GM12874 (cell line): ENCODE measurements around the gene CACNA1A.

Source experiments
- CTCF ChIP-seq: IDR thresholded peaks from 2 replicates; pipeline ENCODE4 v1.5.1; 2011; ENCODE audit warnings: low read depth, mild to moderate bottlenecking, control low read depth, low read length, moderate library complexity; ENCODE audit not compliant: insufficient read depth

The CACNA1A gene

GRCh38 chr19:13437919-13438618, 68.2 kb downstream of the CACNA1A start:
- TF ChIP-seq CTCF: no peak

GRCh38 chr19:13436352-13436751, 69.9 kb downstream of the CACNA1A start:
- no peak for TF ChIP-seq CTCF

GRCh38 chr19:13430790-13431582, 75.3 kb downstream of the CACNA1A start:
- TF ChIP-seq CTCF: peak; percentile 85

- no peak for TF ChIP-seq CTCF
Observed at GRCh38 chr19:13429563-13429962, 76.7 kb downstream of the CACNA1A start.

GRCh38 chr19:13428352-13428751, 77.9 kb downstream of the CACNA1A start:
- TF ChIP-seq CTCF: peak; percentile 62

- TF ChIP-seq CTCF: no peak
Observed at GRCh38 chr19:13427273-13428051, 78.8 kb downstream of the CACNA1A start.

- TF ChIP-seq CTCF: no peak
Observed at GRCh38 chr19:13425151-13425550, 81.1 kb downstream of the CACNA1A start.
